ENCODE measurements around the gene TCFL5.

The TCFL5 gene

DNA sequence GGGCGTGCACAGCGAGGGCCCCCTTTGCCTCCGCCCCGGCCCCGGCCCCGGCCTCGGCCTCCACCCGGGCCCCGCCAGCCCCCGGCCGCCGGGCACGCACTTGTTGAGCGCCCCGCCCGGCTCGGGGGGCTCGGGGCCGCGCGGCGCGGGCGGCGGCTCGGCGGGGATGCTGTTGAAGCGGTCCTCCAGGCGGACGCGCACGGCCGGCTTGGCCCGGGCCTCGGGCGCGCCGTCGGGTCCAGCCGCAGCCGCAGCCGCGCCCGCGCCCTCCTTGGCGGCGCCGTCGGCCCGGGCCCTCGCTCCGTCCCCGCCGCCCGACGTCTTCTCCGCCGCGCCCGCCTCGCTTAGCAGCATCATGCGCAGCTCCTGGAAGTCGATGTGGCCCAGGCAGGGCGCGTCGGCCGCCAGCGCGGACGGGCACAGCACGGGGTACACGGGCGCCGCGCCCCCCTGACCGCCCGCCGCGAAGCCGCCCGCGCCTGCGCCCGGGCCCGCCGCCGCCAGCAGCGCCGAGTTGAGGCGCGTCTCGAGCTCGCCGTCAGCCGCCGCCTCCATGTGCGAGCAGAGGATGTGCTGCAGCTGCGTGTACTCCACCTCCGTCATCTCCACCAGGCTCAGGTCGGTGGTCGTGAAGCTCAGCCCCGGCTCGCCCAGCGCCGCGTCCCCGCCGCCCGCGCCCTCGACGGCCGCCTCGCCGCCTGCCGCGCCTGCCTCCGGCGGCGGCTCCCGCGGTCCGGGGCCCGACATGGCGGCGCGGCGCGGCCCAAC lies 514 bp downstream of the TCFL5 start:
- Mint-ChIP-seq H3K4me1 (peaks cover 25% of the 10 kb centered on the region), H3K27me3 (ENCODE audit: low read depth) (peaks cover 14% of the 10 kb centered on the region), H3K27ac (no peak overlapping the region), H3K4me3 (peak overlapping the region in 1 of 3 experiments; percentile 56), H3K36me3 (ENCODE audit: low read depth) (peaks cover 12% of the 10 kb centered on the region), H3K9me3 (peaks cover 9% of the 10 kb centered on the region)
- TF ChIP-seq CTCF (IDR thresholded peaks at IDR 0.05; ENCODE audit: unreplicated experiment in 3 of 3) = no peak

- H3K36me3 Mint-ChIP-seq (ENCODE audit: low read depth) = peaks cover 12% of the 10 kb centered on the region
- H3K4me3 Mint-ChIP-seq = peak overlapping the region; percentile 79 to 88 (median 85)
- no peak for TF ChIP-seq CTCF (IDR thresholded peaks at IDR 0.05; ENCODE audit: unreplicated experiment in 3 of 3)
- H3K27me3 Mint-ChIP-seq (ENCODE audit: low read depth) = peaks cover 14% of the 10 kb centered on the region
- H3K4me1 Mint-ChIP-seq = peaks cover 25% of the 10 kb centered on the region
- H3K9me3 Mint-ChIP-seq = peaks cover 7% of the 10 kb centered on the region
- peak overlapping the region; percentile 48 to 57 (median 56) for H3K27ac Mint-ChIP-seq
Observed at GRCh38 chr20:62860391-62860923, 1.2 kb downstream of the TCFL5 start.

DNA sequence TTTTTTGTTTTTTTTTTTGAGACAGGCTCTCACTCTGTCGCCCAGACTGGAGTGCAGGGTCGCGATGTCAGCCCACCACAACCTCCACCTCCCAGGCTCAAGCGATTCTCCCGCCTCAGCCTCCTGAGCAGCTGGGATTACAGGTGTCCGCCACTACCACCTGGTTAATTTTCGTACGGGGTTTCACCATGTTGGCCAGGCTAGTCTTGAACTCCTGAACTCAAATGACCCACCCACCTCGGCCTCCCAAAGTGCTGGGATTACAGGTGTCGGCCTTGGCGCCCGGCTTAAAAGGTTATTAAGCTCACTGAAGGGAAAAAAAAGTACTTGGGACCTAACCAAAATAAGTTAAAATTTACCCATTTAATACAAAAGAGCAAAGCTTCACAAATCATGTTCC lies 1.9 kb downstream of the TCFL5 start:
- Mint-ChIP-seq H3K4me3 (peak overlapping the region; percentile 79 to 88 (median 85)), H3K4me1 (peaks cover 25% of the 10 kb centered on the region), H3K9me3 (peaks cover 6% of the 10 kb centered on the region), H3K27ac (peak overlapping the region in 2 of 3 experiments; percentile 48 to 57), H3K27me3 (ENCODE audit: low read depth) (peaks cover 14% of the 10 kb centered on the region), H3K36me3 (ENCODE audit: low read depth) (peaks cover 15% of the 10 kb centered on the region)
- no peak for TF ChIP-seq CTCF (IDR thresholded peaks at IDR 0.05; ENCODE audit: unreplicated experiment in 3 of 3)

GRCh38 chr20:62858058-62858830 lies 3.4 kb downstream of the TCFL5 start:
- Mint-ChIP-seq H3K4me3 (peak overlapping the region; percentile 20 to 45 (median 25)), H3K4me1 (peaks cover 25% of the 10 kb centered on the region), H3K27me3 (ENCODE audit: low read depth) (peaks cover 14% of the 10 kb centered on the region), H3K9me3 (peaks cover 3% of the 10 kb centered on the region), H3K27ac (no peak overlapping the region), H3K36me3 (ENCODE audit: low read depth) (peaks cover 27% of the 10 kb centered on the region)
- no peak for TF ChIP-seq CTCF (IDR thresholded peaks at IDR 0.05; ENCODE audit: unreplicated experiment in 3 of 3)

- Mint-ChIP-seq H3K9me3 (no peaks in the 10 kb centered on the region), H3K27ac (no peak overlapping the region), H3K36me3 (ENCODE audit: low read depth) (peaks cover 32% of the 10 kb centered on the region), H3K27me3 (ENCODE audit: low read depth) (peaks cover 14% of the 10 kb centered on the region), H3K4me1 (peaks cover 20% of the 10 kb centered on the region), H3K4me3 (no peak overlapping the region)
- no peak for TF ChIP-seq CTCF (IDR thresholded peaks at IDR 0.05; ENCODE audit: unreplicated experiment in 3 of 3)
Observed at GRCh38 chr20:62856931-62857619, 4.5 kb downstream of the TCFL5 start.
